OCI-LY7 (cell line): ENCODE results near the gene HERC2.

ENCODE experiments used
- CTCF ChIP-seq: fragments of 200-600 bp; sonication (generic); conservative IDR thresholded peaks from 2 replicates; pipeline ENCODE4 v1.5.1; 2014; ENCODE audit warnings: mild to moderate bottlenecking, antibody characterized with exemption, low read length, moderate library complexity, mixed read lengths
- EZH2phosphoT487 ChIP-seq: fragments of 200-600 bp; sonication (generic); IDR thresholded peaks from 2 replicates; pipeline ENCODE4 v1.6.1; 2018; ENCODE audit warnings: low read depth, borderline replicate concordance, mild to moderate bottlenecking, mixed run types, antibody characterized with exemption, low read length, moderate library complexity, mixed read lengths

- TF ChIP-seq CTCF (no peak), EZH2phosphoT487 (no peak)
These were observed 47.9 kb downstream of the HERC2 start for GRCh38 chr15:28273873-28274610.
